NCI-H146 treated with DMSO at 0.1 percent for 48 hours (cell line): ENCODE results near the gene HBB.

Source experiments
- DNase-seq: peaks from one replicate; lab custom pipeline; 2025; ENCODE audit not compliant: unreplicated experiment; lab: John Stamatoyannopoulos, UW

The HBB gene

GRCh38 chr11:5247472-5248192 is 20.8 kb upstream of the HBB start:
- DNase-seq, result no peak

GRCh38 chr11:5246772-5247471 is 20.1 kb upstream of the HBB start:
- DNase-seq, result no peak

GRCh38 chr11:5245155-5245554 is 18.3 kb upstream of the HBB start:
- no peak for DNase-seq

- DNase-seq, result no peak
These were observed 16.9 kb upstream of the HBB start for GRCh38 chr11:5243816-5244180.

GRCh38 chr11:5242933-5243815 is 16.3 kb upstream of the HBB start:
- DNase-seq, result no peak

- DNase-seq, result no peak
These were observed 15.3 kb upstream of the HBB start for GRCh38 chr11:5242208-5242607.

GRCh38 chr11:5241458-5241857 is 14.6 kb upstream of the HBB start:
- no peak for DNase-seq

GRCh38 chr11:5240458-5240857 is 13.6 kb upstream of the HBB start:
- no peak for DNase-seq

GRCh38 chr11:5240056-5240455 is 13.2 kb upstream of the HBB start:
- no peak for DNase-seq

GRCh38 chr11:5239046-5239445 is 12.2 kb upstream of the HBB start:
- no peak for DNase-seq

- DNase-seq, result no peak
These were observed 11.6 kb upstream of the HBB start for GRCh38 chr11:5238486-5238885.

GRCh38 chr11:5237420-5237819 is 10.5 kb upstream of the HBB start:
- no peak for DNase-seq

GRCh38 chr11:5235364-5236095 is 8.7 kb upstream of the HBB start:
- DNase-seq, result no peak

GRCh38 chr11:5234381-5234834 is 7.5 kb upstream of the HBB start, which contains the start of gene HBD:
TSS of gene HBD (minus strand) at chr11:5234483. CDS start at chr11:5234433, 50 bp downstream.
- DNase-seq, result no peak

- no peak for DNase-seq
These were observed 6.4 kb upstream of the HBB start for GRCh38 chr11:5233307-5233706.

GRCh38 chr11:5232821-5233220 is 6.0 kb upstream of the HBB start:
- no peak for DNase-seq

- DNase-seq, result no peak
These were observed 5.3 kb upstream of the HBB start for GRCh38 chr11:5232176-5232575.

GRCh38 chr11:5231111-5231510 is 4.2 kb upstream of the HBB start:
- DNase-seq, result no peak

- no peak for DNase-seq
These were observed 3.4 kb upstream of the HBB start for GRCh38 chr11:5230266-5230665.

GRCh38 chr11:5229796-5230195 is 2.9 kb upstream of the HBB start:
- DNase-seq, result no peak

GRCh38 chr11:5229356-5229755 is 2.5 kb upstream of the HBB start:
- no peak for DNase-seq
